ENCODE data around the gene SAMD4A. TPM values are rescaled to one million over a fixed set of nuclear protein-coding genes. Genes with fewer than 3 reads are reported as not detected.

SAMD4A gene
- total and polyA plus RNA-seq, 2 donors (not counting 1 experiment from before 2014, with no cell fraction given), result 9.3 to 39.8 TPM

DNA sequence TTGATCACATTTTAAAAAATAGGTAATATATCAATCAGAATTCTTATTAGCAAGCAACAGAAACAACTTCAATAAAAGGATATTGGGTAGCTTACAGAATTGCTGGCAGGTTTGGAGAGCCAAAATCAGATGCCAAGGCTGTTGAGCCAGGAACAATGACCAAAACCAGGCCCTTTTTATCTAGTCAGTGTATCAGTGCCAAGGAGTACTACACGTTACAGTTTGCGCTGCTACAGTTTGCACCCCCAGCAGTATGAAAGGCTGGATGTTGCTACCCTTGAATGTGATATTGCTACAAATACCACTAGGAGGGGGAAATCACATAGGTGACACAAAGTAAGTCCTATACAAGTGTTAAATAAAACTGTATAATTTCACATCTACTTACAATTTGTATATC lies 38.0 kb upstream of the SAMD4A start:
- H3K4me3 ChIP-seq (replicated peaks in 1 of 4; ENCODE audit: control extremely low read depth in 1 of 4, insufficient read depth in 1 of 4, low read depth in 3 of 4, low read length in 4 of 4), result no peak overlapping the region
- no peak overlapping the region for H3K27ac ChIP-seq (ENCODE audit: insufficient read depth, low read length)
- H4K20me1 ChIP-seq (ENCODE audit: control insufficient read depth, extremely low read depth, insufficient read depth, low read length), result no peaks in the 10 kb centered on the region
- H3K4me1 ChIP-seq (ENCODE audit: control insufficient read depth, extremely low read depth, insufficient read depth, low read length), result no peaks in the 10 kb centered on the region
- H3K36me3 ChIP-seq (ENCODE audit: control insufficient read depth, insufficient read depth, low read length), result no peaks in the 10 kb centered on the region
- H3K4me2 ChIP-seq (ENCODE audit: extremely low read depth, insufficient read depth, low read length), result no peak overlapping the region
- no peak for DNase-seq (ENCODE audit: low read depth in 2 of 2)
- H2AFZ ChIP-seq (ENCODE audit: low read length), result no peak overlapping the region
- TF ChIP-seq, protein P1, sequence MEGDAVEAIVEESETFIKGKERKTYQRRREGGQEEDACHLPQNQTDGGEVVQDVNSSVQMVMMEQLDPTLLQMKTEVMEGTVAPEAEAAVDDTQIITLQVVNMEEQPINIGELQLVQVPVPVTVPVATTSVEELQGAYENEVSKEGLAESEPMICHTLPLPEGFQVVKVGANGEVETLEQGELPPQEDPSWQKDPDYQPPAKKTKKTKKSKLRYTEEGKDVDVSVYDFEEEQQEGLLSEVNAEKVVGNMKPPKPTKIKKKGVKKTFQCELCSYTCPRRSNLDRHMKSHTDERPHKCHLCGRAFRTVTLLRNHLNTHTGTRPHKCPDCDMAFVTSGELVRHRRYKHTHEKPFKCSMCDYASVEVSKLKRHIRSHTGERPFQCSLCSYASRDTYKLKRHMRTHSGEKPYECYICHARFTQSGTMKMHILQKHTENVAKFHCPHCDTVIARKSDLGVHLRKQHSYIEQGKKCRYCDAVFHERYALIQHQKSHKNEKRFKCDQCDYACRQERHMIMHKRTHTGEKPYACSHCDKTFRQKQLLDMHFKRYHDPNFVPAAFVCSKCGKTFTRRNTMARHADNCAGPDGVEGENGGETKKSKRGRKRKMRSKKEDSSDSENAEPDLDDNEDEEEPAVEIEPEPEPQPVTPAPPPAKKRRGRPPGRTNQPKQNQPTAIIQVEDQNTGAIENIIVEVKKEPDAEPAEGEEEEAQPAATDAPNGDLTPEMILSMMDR (conservative IDR thresholded peaks at IDR 0.05 in 1 of 2, IDR thresholded peaks at IDR 0.05 in 1 of 2; ENCODE audit: low read depth in 1 of 2, low read length in 2 of 2), result no peak
- TF ChIP-seq EZH2 (IDR thresholded peaks at IDR 0.05; ENCODE audit: low read length, missing control alignments), result no peak
- H3K9me3 ChIP-seq (ENCODE audit: control insufficient read depth, insufficient read depth, low read depth, low read length), result no peaks in the 10 kb centered on the region
- no peaks in the 10 kb centered on the region for H3K27me3 ChIP-seq (ENCODE audit: control insufficient read depth, insufficient read depth, low read length)
- H3K79me2 ChIP-seq (ENCODE audit: control insufficient read depth, insufficient read depth, low read length), result no peaks in the 10 kb centered on the region
- H3K9ac ChIP-seq (ENCODE audit: insufficient read depth, low read length), result no peak overlapping the region

DNA sequence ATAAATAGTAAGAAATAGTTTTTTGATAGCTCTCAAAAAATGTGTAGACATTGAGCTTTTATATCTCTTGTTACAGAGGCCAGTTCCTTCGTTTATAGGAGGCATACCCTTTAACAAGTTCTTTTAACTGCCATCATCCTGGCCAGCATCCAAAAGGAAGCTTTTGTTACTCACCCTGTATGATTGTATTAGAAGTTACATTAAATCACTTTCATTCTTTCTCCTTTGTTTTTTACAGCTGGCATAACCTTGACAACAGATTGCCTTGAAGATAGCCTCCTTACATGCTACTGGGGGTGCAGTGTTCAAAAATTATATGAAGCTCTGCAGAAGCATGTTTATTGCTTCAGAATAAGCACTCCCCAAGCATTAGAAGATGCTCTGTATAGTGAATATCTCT lies 37.1 kb upstream of the SAMD4A start:
- DNase-seq (ENCODE audit: low read depth in 2 of 2), result peak; percentile 39 to 61

DNA sequence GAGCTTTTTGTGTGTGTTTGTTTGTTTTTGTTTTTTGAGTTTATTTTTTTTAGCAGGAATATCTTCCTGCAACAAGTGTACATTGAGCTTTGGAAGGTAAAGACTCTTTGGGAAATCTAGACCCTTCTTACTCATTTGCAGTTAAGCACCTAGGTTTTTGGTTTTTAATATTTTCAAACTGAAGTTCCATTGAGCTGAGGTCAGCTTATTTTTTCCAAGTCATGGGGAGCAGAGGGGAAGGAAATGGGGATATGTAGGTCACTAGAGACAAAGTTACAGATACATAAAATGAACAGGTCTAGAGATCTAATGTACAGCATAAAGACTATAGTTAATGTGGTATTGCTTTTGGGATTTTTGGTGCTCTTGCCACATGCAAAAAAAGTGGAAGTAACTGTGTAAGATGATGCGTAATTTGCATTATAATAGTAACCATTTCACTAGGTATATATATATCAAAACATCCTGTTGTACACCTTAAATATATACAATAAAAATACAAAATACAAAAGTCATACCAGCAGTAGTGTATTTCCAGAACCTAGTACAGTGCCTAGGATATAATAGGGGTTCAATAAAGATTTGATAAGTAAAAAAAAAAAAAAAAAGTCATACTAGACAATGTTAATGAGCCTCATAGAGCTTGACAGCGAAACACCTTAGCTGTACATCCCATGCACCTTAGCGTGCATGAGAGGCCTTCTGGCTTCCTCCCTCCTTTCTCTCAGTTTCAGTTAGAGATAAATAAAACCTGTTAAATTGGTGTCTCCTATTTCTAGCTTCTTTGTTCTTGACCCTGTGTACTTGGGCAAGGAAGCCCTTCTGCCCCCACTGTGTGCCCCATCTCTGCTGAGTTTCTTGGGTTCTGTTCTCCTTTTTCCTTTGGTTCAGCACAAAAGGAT lies 34.6 kb upstream of the SAMD4A start:
- no peak overlapping the region for H3K4me3 ChIP-seq (replicated peaks in 1 of 4; ENCODE audit: control extremely low read depth in 1 of 4, insufficient read depth in 1 of 4, low read depth in 3 of 4, low read length in 4 of 4)
- no peaks in the 10 kb centered on the region for H4K20me1 ChIP-seq (ENCODE audit: control insufficient read depth, extremely low read depth, insufficient read depth, low read length)
- H3K9me3 ChIP-seq (ENCODE audit: control insufficient read depth, insufficient read depth, low read depth, low read length), result no peaks in the 10 kb centered on the region
- H3K27ac ChIP-seq (ENCODE audit: insufficient read depth, low read length), result no peak overlapping the region
- H3K4me2 ChIP-seq (ENCODE audit: extremely low read depth, insufficient read depth, low read length), result no peak overlapping the region
- H2AFZ ChIP-seq (ENCODE audit: low read length), result no peak overlapping the region
- H3K36me3 ChIP-seq (ENCODE audit: control insufficient read depth, insufficient read depth, low read length), result no peaks in the 10 kb centered on the region
- H3K4me1 ChIP-seq (ENCODE audit: control insufficient read depth, extremely low read depth, insufficient read depth, low read length), result no peaks in the 10 kb centered on the region
- H3K79me2 ChIP-seq (ENCODE audit: control insufficient read depth, insufficient read depth, low read length), result no peaks in the 10 kb centered on the region
- DNase-seq (ENCODE audit: low read depth in 2 of 2), result no peak
- H3K9ac ChIP-seq (ENCODE audit: insufficient read depth, low read length), result no peak overlapping the region
- no peaks in the 10 kb centered on the region for H3K27me3 ChIP-seq (ENCODE audit: control insufficient read depth, insufficient read depth, low read length)
- TF ChIP-seq, protein P1 (conservative IDR thresholded peaks at IDR 0.05 in 1 of 2, IDR thresholded peaks at IDR 0.05 in 1 of 2; ENCODE audit: low read depth in 1 of 2, low read length in 2 of 2), result no peak
- TF ChIP-seq EZH2 (IDR thresholded peaks at IDR 0.05; ENCODE audit: low read length, missing control alignments), result no peak

More for the DNA sequence above, 37.1 kb upstream of the SAMD4A start:
- H3K27ac ChIP-seq (ENCODE audit: insufficient read depth, low read length), result no peak overlapping the region
- H2AFZ ChIP-seq (ENCODE audit: low read length), result no peak overlapping the region
- no peaks in the 10 kb centered on the region for H3K4me1 ChIP-seq (ENCODE audit: control insufficient read depth, extremely low read depth, insufficient read depth, low read length)
- TF ChIP-seq, protein P1 (conservative IDR thresholded peaks at IDR 0.05 in 1 of 2, IDR thresholded peaks at IDR 0.05 in 1 of 2; ENCODE audit: low read depth in 1 of 2, low read length in 2 of 2), result no peak
- H3K36me3 ChIP-seq (ENCODE audit: control insufficient read depth, insufficient read depth, low read length), result no peaks in the 10 kb centered on the region
- no peak overlapping the region for H3K9ac ChIP-seq (ENCODE audit: insufficient read depth, low read length)
- H3K4me3 ChIP-seq (replicated peaks in 1 of 4; ENCODE audit: control extremely low read depth in 1 of 4, insufficient read depth in 1 of 4, low read depth in 3 of 4, low read length in 4 of 4), result no peak overlapping the region
- no peak overlapping the region for H3K4me2 ChIP-seq (ENCODE audit: extremely low read depth, insufficient read depth, low read length)
- no peaks in the 10 kb centered on the region for H3K79me2 ChIP-seq (ENCODE audit: control insufficient read depth, insufficient read depth, low read length)
- H3K9me3 ChIP-seq (ENCODE audit: control insufficient read depth, insufficient read depth, low read depth, low read length), result no peaks in the 10 kb centered on the region
- H3K27me3 ChIP-seq (ENCODE audit: control insufficient read depth, insufficient read depth, low read length), result no peaks in the 10 kb centered on the region
- H4K20me1 ChIP-seq (ENCODE audit: control insufficient read depth, extremely low read depth, insufficient read depth, low read length), result no peaks in the 10 kb centered on the region

Measured in fibroblast of lung (primary cell).